HepG2 (cell line): ENCODE data around the gene ANP32B. TPM values are rescaled to one million over a fixed set of nuclear protein-coding genes. Genes with fewer than 3 reads are reported as not detected.

Source experiments
- ATAC-seq: fragments of 200-7000 bp; cut with Tn5 transposase; 3 replicates; pipeline ENCODE4 v1.9.1; 2020; ENCODE audit warnings: mild to moderate bottlenecking, moderate library complexity
- BruUV-seq: library from RNA; stranded (reverse); fragments of 400-500 nt; replicated peaks from 2 replicates; lab custom pipeline; 2021; lab: Mats Ljungman, UMichigan
- CTCF ChIA-PET: fragments of 300-600 bp; formaldehyde crosslinking; extraction: SDS; loops from one replicate; lab custom pipeline; 2021; ENCODE audit warnings: low total read pairs, inconsistent platforms, low intra/inter-chr PET ratio; lab: Yijun Ruan, JAX
- POLR2A ChIA-PET: fragments of 350-600 bp; sonication (Branson Sonifier 250); formaldehyde crosslinking; loops from one replicate; lab custom pipeline; 2020; ENCODE audit warnings: antibody characterized with exemption, inconsistent platforms; lab: Yijun Ruan, JAX
- DNase-seq: peaks from one replicate; pipeline ENCODE4 v3.0.0-alpha.2; 2015; ENCODE audit warnings: low spot score
- FAIRE-seq: peaks from 3 replicates; lab custom pipeline; 2011; peaks lifted over from hg19 to GRCh38; lab: Jason Lieb, UNC
- H2AFZ ChIP-seq: one replicate; pipeline ENCODE4 v1.6.1; 2011; ENCODE audit warnings: low read length, inconsistent platforms
- H3K27ac ChIP-seq: fragments of 300-600 bp; 3 replicates; pipeline ENCODE4 v1.8.0; 2011; ENCODE audit warnings: mixed run types, mild to moderate bottlenecking, mixed read lengths, low read length, inconsistent platforms; ENCODE audit not compliant: insufficient read depth; ENCODE audit errors: extremely low read length
- H3K27me3 ChIP-seq, 2 experiments: fragments of 200-600 bp in 1 of 2; 2 replicates in 1 of 2; 3 replicates in 1 of 2; pipeline versions ENCODE4 v1.6.0 to v1.8.0; 2011; ENCODE audit warnings: low read length in 2 of 2, mild to moderate bottlenecking in 2 of 2, moderate library complexity in 2 of 2, inconsistent platforms in 1 of 2; ENCODE audit not compliant: insufficient read depth in 2 of 2, control insufficient read depth in 1 of 2
- H3K36me3 ChIP-seq, 2 experiments: fragments of 200-600 bp in 1 of 2; replicated peaks in 1 of 2; 2 replicates in 1 of 2; 3 replicates in 1 of 2; pipeline versions ENCODE4 v1.5.1 to v1.8.0; 2011; ENCODE audit warnings: low read length in 2 of 2, inconsistent platforms in 1 of 2; ENCODE audit not compliant: insufficient read depth in 2 of 2, control insufficient read depth in 1 of 2
- H3K4me1 ChIP-seq: 2 replicates; pipeline ENCODE4 v1.5.1; 2012; ENCODE audit warnings: low read length, inconsistent platforms; ENCODE audit not compliant: insufficient read depth
- H3K4me2 ChIP-seq: 2 replicates; pipeline ENCODE4 v1.6.0; 2011; ENCODE audit warnings: low read depth, low read length, inconsistent platforms
- H3K4me3 ChIP-seq, 3 experiments: fragments of 200-600 bp in 1 of 3; sonication (generic), shearing (Covaris generic) in 1 of 3; replicated peaks in 1 of 3; 2 replicates each; pipeline ENCODE4 v1.5.1; 2011 to 2016; ENCODE audit warnings: low read length in 3 of 3, inconsistent platforms in 2 of 3, low read depth in 2 of 3, mild to moderate bottlenecking in 2 of 3, control low read depth in 1 of 3, mixed read lengths in 1 of 3; ENCODE audit not compliant: insufficient read depth in 1 of 3
- H3K79me2 ChIP-seq: one replicate; pipeline ENCODE4 v1.6.1; 2011; ENCODE audit warnings: low read length, inconsistent platforms; ENCODE audit not compliant: insufficient read depth
- H3K9ac ChIP-seq: 2 replicates; pipeline ENCODE4 v1.6.0; 2011; ENCODE audit warnings: mild to moderate bottlenecking, low read depth, low read length, inconsistent platforms; ENCODE audit not compliant: insufficient read depth
- H3K9me3 ChIP-seq: 2 replicates; pipeline ENCODE4 v1.5.1; 2012; ENCODE audit warnings: mild to moderate bottlenecking, low read length
- H4K20me1 ChIP-seq: 2 replicates; pipeline ENCODE4 v1.6.0; 2011; ENCODE audit warnings: inconsistent platforms, mild to moderate bottlenecking, low read length, moderate library complexity; ENCODE audit not compliant: insufficient read depth
- KDM4B ChIP-seq: sonication (generic); formaldehyde crosslinking; IDR thresholded peaks from 2 replicates; pipeline ENCODE4 v1.4.0; 2020; ENCODE audit warnings: missing genetic modification reagents
- RBAK ChIP-seq: sonication (generic); formaldehyde crosslinking; IDR thresholded peaks from 2 replicates; pipeline ENCODE4 v1.5.1; 2020; ENCODE audit warnings: mild to moderate bottlenecking, missing genetic modification reagents
- RORA ChIP-seq: sonication (generic); formaldehyde crosslinking; IDR thresholded peaks from 2 replicates; pipeline ENCODE4 v1.5.0; 2020; ENCODE audit warnings: mild to moderate bottlenecking, missing genetic modification reagents, moderate library complexity
- SAP130 ChIP-seq: IDR thresholded peaks from 2 replicates; pipeline ENCODE4 v1.6.1; 2016; ENCODE audit warnings: low read depth
- SKI ChIP-seq: fragments of 450-650 bp; IDR thresholded peaks from one replicate; pipeline ENCODE4 v1.6.1; 2018; ENCODE audit warnings: mild to moderate bottlenecking; ENCODE audit not compliant: partially characterized antibody
- ZC3H13 ChIP-seq: sonication (generic); formaldehyde crosslinking; IDR thresholded peaks from 2 replicates; pipeline ENCODE4 v1.8.1; 2023; ENCODE audit warnings: mild to moderate bottlenecking, missing genetic modification reagents, moderate library complexity
- WGBS: methylation state at CpG from one replicate; pipeline ENCODE4 v1.1.6; 2017; ENCODE audit warnings: low lambda C conversion rate; 5-methylcytosine and 5-hydroxymethylcytosine counted together
- in situ Hi-C: cut with HindIII; loops from 2 replicates; pipeline ENCODE4 v1.10.0; 2017; ENCODE audit warnings: low pct_unique_long_range_greater_than_20kb; ENCODE audit not compliant: extremely low pct_ligation_motif_present
- intact Hi-C: fragments of 100-400 bp; cut with micrococcal nuclease; formaldehyde crosslinking; loops from one replicate; pipeline ENCODE4 v1.10.0; 2022; ENCODE audit not compliant: unreplicated experiment
- polyA plus RNA-seq, 8 experiments: library from polyadenylated mRNA; depleted of rRNA in 3 of 8; stranded (reverse) in 7 of 8; unstranded in 1 of 8; fragments of >200 nt; fragmentation: Illumina TruSeq in 4 of 8; extraction: Trizol in 4 of 8; gene quantifications; 2 replicates each; pipeline versions ENCODE4 v1.2.1 to v1.2.3, GENCODE V29; 2011 to 2016; ENCODE audit warnings: low read depth in 4 of 8, missing spikeins in 1 of 8, mixed read lengths in 1 of 8; ENCODE audit not compliant: insufficient read depth in 1 of 8
- total RNA-seq, 5 experiments: library from RNA; depleted of rRNA; stranded (reverse); fragments of >200 nt; fragmentation: Illumina TruSeq; extraction: Trizol; gene quantifications; 2 replicates each; pipeline ENCODE4 v1.2.3, GENCODE V29; 2016; ENCODE audit warnings: low read depth in 1 of 5
- TF ChIP-seq, protein P1 (sequence below), 2 experiments: sonication (generic) in 1 of 2; formaldehyde crosslinking in 1 of 2; IDR thresholded peaks; 2 replicates each; pipeline versions ENCODE4 v1.4.0 to v1.6.1; 2016 to 2020; ENCODE audit warnings: borderline replicate concordance in 1 of 2, low read depth in 1 of 2, mild to moderate bottlenecking in 1 of 2, missing genetic modification reagents in 1 of 2
- TF ChIP-seq, protein P2 (sequence below): sonication (generic); formaldehyde crosslinking; conservative IDR thresholded peaks from 2 replicates; pipeline ENCODE4 v1.4.0; 2020; ENCODE audit warnings: missing genetic modification reagents

The ANP32B gene
- total and polyA plus RNA-seq, 2 of the 13 experiments (the other 11 are each of a cell fraction or from before 2014, with no cell fraction given), result 22.1 to 37.5 TPM

DNA sequence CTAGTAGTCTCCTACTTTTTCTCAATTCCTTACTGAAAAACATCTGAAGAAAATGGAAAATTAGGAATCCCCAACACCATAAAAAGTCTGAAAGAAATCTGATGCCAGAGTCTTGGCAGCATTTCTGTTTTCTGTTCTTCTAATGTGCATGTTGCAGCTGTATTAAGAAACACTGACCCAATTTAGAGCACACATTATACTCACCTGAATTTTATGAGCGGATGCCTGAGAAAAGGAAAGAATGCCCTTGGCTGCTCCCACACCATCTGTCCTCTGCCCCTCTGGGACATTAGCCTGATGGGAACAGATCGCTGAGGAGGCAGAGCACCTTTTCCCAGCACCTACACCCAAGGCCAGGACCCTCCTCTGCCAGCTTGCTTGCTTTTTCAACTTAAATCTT lies 14.1 kb upstream of the ANP32B start:
- FAIRE-seq (no peak), ATAC-seq (no peak), DNase-seq (no peak)
- no peaks in the 10 kb centered on the region for H3K36me3 ChIP-seq
- no peak overlapping the region for H3K27ac ChIP-seq
- ChIA-PET POLR2A (no interaction called here), CTCF (no interaction called here)
- no peaks in the 10 kb centered on the region for H3K9me3 ChIP-seq
- H4K20me1 ChIP-seq, result no peaks in the 10 kb centered on the region
- no peaks in the 10 kb centered on the region for H3K79me2 ChIP-seq
- peaks cover 0 to 4% of the 10 kb centered on the region in 2 experiments; a peak in 1 of 5 replicates for H3K27me3 ChIP-seq
- no TSS peak for BruUV-seq
- TF ChIP-seq RBAK (CRISPR knock-in tag) (no peak), SAP130 (no peak)
- TF ChIP-seq, all 625 proteins: peak for 0
- H2AFZ ChIP-seq, result no peak overlapping the region
- H3K9ac ChIP-seq, result no peak overlapping the region
- no peak overlapping the region for H3K4me3 ChIP-seq
- WGBS, result 73% methylated on average over 2 of the region's 2 CpGs
- no peak overlapping the region for H3K4me2 ChIP-seq
- H3K4me1 ChIP-seq, result no peaks in the 10 kb centered on the region
- in situ Hi-C loops, result no loop called here
- intact Hi-C loops, result no loop called here

DNA sequence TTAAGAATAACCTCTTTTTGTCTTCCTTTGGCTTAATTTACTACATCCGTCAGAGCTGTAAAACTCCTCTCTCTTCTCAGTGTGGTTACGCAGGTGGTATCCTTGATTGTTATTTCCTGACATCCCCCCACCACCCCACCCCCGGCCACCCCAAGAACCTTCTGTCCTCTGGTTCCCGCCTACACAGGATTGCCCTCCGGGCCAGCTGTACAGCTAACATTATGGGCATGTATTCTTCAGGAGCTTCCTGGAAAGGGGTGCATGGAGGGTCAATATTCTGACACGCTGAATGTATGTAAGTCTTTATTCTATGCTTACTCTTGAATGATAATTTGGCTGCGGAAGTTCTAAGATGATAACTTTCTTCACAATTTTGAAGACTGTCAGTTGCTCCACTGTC lies 13.0 kb upstream of the ANP32B start:
- FAIRE-seq (no peak), ATAC-seq (no peak), DNase-seq (no peak)
- Histone ChIP-seq H3K4me1 (no peaks in the 10 kb centered on the region), H2AFZ (no peak overlapping the region), H3K79me2 (no peaks in the 10 kb centered on the region), H4K20me1 (no peaks in the 10 kb centered on the region), H3K4me3 (no peak overlapping the region), H3K36me3 (no peaks in the 10 kb centered on the region), H3K9me3 (no peaks in the 10 kb centered on the region), H3K27ac (no peak overlapping the region), H3K27me3 (peaks cover 0 to under 1% of the 10 kb centered on the region in 2 experiments; a peak in 1 of 5 replicates), H3K9ac (no peak overlapping the region), H3K4me2 (no peak overlapping the region)
- BruUV-seq, result no TSS peak
- no peak for TF ChIP-seq SKI
- TF ChIP-seq ZC3H13 (CRISPR knock-in tag), result no peak
- TF ChIP-seq KDM4B (CRISPR knock-in tag), result no peak
- no peak for TF ChIP-seq RORA (CRISPR knock-in tag)
- TF ChIP-seq, protein P1, sequence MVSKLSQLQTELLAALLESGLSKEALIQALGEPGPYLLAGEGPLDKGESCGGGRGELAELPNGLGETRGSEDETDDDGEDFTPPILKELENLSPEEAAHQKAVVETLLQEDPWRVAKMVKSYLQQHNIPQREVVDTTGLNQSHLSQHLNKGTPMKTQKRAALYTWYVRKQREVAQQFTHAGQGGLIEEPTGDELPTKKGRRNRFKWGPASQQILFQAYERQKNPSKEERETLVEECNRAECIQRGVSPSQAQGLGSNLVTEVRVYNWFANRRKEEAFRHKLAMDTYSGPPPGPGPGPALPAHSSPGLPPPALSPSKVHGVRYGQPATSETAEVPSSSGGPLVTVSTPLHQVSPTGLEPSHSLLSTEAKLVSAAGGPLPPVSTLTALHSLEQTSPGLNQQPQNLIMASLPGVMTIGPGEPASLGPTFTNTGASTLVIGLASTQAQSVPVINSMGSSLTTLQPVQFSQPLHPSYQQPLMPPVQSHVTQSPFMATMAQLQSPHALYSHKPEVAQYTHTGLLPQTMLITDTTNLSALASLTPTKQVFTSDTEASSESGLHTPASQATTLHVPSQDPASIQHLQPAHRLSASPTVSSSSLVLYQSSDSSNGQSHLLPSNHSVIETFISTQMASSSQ (IDR thresholded peaks at IDR 0.05; ENCODE audit: low read depth), result no peak
- TF ChIP-seq, protein P1 (CRISPR knock-in tag; IDR thresholded peaks at IDR 0.05; ENCODE audit: borderline replicate concordance), result no peak
- TF ChIP-seq, protein P2, sequence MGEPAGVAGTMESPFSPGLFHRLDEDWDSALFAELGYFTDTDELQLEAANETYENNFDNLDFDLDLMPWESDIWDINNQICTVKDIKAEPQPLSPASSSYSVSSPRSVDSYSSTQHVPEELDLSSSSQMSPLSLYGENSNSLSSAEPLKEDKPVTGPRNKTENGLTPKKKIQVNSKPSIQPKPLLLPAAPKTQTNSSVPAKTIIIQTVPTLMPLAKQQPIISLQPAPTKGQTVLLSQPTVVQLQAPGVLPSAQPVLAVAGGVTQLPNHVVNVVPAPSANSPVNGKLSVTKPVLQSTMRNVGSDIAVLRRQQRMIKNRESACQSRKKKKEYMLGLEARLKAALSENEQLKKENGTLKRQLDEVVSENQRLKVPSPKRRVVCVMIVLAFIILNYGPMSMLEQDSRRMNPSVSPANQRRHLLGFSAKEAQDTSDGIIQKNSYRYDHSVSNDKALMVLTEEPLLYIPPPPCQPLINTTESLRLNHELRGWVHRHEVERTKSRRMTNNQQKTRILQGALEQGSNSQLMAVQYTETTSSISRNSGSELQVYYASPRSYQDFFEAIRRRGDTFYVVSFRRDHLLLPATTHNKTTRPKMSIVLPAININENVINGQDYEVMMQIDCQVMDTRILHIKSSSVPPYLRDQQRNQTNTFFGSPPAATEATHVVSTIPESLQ (CRISPR knock-in tag), result no peak
- ChIA-PET CTCF (no interaction called here), POLR2A (no interaction called here)
- intact Hi-C loops, result no loop called here
- in situ Hi-C loops, result no loop called here
- 43% methylated on average over 7 of the region's 7 CpGs for WGBS
